ENCODE results near the gene KRT3. TPM values are rescaled to one million over a fixed set of nuclear protein-coding genes. Genes with fewer than 3 reads are reported as not detected.

KRT3 gene
- total RNA-seq, 1 experiment from 2014 or later, result not detected

DNA sequence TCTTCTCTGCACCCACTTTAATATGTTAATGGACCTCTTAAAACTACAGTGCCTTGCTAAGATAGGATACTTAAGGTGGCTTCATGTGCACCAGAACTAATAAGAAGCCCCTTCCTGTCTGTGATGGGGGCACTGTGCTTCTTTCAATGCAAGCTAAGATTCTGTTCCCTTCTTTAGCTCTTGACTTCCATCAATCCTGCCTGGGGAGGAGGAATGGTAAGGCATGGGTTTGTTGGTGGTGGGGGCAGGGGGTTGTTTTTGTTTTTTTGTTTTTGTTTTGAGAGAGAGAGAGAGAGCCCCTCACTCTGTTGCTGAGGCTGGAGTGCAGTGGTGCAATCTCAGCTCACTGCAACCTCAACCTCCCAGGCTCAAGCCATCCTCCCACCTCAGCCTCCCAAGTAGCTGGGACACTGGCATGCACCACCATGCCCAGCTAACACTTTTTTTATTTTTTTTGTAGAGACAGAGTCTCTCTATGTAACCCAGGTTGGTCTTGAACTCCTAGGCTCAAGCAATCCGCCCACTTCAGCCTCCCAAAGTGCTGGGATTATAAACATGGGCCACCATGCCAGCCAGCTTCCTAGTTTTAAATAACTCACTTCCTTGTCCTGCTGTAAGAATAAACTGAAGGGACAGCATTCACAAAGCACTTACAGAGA is 4.5 kb upstream of the KRT3 start:
- no peaks in the 10 kb centered on the region for H4K20me1 ChIP-seq (ENCODE audit: insufficient read depth)
- H3K9me2 ChIP-seq (ENCODE audit: insufficient read depth), result no peaks in the 10 kb centered on the region
- H2AFZ ChIP-seq (ENCODE audit: low read depth, low read length, poor library complexity, severe bottlenecking), result no peak overlapping the region
- peaks cover 8 to 39% of the 10 kb centered on the region in 2 experiments; a peak in 3 of 4 replicates for H3K4me1 ChIP-seq (ENCODE audit: control insufficient read depth in 1 of 2, insufficient read depth in 2 of 2, low read length in 2 of 2)
- no peak overlapping the region for H3K4me3 ChIP-seq (replicated peaks in 1 of 2; ENCODE audit: low read depth in 1 of 2, low read length in 2 of 2)
- CTCF ChIA-PET, result no interaction called here
- no peak overlapping the region for H3K27ac ChIP-seq (ENCODE audit: low read depth, low read length)
- no peak overlapping the region for H3K9ac ChIP-seq (ENCODE audit: low read length)
- DNase-seq (ENCODE audit: low read depth, low spot score) (no peak), ATAC-seq (no peak)
- POLR2A ChIA-PET, result no interaction called here
- H3K79me2 ChIP-seq (ENCODE audit: insufficient read depth, low read length), result no peaks in the 10 kb centered on the region
- intact Hi-C loops (cut with micrococcal nuclease), result no loop called here
- no peak overlapping the region for H3K4me2 ChIP-seq (ENCODE audit: low read length)
- RAD21 ChIA-PET (ENCODE audit: low non-redundant PET in 1 of 2, low total read pairs in 2 of 2, uncharacterized antibody in 2 of 2, unreplicated experiment in 2 of 2), result no interaction called here
- H3K36me3 ChIP-seq (ENCODE audit: control insufficient read depth in 1 of 2, insufficient read depth in 2 of 2, low read length in 2 of 2), result no peaks in the 10 kb centered on the region
- no peaks in the 10 kb centered on the region for H3K27me3 ChIP-seq (ENCODE audit: insufficient read depth, low read length)
- H3K9me3 ChIP-seq (ENCODE audit: control insufficient read depth in 1 of 2, insufficient read depth in 1 of 2, low read depth in 1 of 2, low read length in 2 of 2), result no peaks in the 10 kb centered on the region
- BruUV-seq (replicated peaks), result no TSS peak
- no peak for TF ChIP-seq ZFX (IDR thresholded peaks at IDR 0.05)
- no peak for TF ChIP-seq SIN3A (IDR thresholded peaks at IDR 0.05; ENCODE audit: low read depth)
- TF ChIP-seq, protein P1, sequence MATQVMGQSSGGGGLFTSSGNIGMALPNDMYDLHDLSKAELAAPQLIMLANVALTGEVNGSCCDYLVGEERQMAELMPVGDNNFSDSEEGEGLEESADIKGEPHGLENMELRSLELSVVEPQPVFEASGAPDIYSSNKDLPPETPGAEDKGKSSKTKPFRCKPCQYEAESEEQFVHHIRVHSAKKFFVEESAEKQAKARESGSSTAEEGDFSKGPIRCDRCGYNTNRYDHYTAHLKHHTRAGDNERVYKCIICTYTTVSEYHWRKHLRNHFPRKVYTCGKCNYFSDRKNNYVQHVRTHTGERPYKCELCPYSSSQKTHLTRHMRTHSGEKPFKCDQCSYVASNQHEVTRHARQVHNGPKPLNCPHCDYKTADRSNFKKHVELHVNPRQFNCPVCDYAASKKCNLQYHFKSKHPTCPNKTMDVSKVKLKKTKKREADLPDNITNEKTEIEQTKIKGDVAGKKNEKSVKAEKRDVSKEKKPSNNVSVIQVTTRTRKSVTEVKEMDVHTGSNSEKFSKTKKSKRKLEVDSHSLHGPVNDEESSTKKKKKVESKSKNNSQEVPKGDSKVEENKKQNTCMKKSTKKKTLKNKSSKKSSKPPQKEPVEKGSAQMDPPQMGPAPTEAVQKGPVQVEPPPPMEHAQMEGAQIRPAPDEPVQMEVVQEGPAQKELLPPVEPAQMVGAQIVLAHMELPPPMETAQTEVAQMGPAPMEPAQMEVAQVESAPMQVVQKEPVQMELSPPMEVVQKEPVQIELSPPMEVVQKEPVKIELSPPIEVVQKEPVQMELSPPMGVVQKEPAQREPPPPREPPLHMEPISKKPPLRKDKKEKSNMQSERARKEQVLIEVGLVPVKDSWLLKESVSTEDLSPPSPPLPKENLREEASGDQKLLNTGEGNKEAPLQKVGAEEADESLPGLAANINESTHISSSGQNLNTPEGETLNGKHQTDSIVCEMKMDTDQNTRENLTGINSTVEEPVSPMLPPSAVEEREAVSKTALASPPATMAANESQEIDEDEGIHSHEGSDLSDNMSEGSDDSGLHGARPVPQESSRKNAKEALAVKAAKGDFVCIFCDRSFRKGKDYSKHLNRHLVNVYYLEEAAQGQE (IDR thresholded peaks at IDR 0.05; ENCODE audit: low read depth), result no peak
- TF ChIP-seq ZBTB33 (IDR thresholded peaks at IDR 0.05; ENCODE audit: extremely low read depth, insufficient replicate concordance, low read length), result no peak
- TF ChIP-seq JUND (IDR thresholded peaks at IDR 0.05), result no peak
- no peak for TF ChIP-seq ZNF274 (IDR thresholded peaks at IDR 0.05; ENCODE audit: low read depth, low read length)
- TF ChIP-seq CEBPB (IDR thresholded peaks at IDR 0.05; ENCODE audit: low read depth), result no peak
- no peak for TF ChIP-seq CBX3 (IDR thresholded peaks at IDR 0.05; ENCODE audit: low read depth)
- no peak for TF ChIP-seq ATF3 (IDR thresholded peaks at IDR 0.05)
- no peak for TF ChIP-seq EGR1 (IDR thresholded peaks at IDR 0.05; ENCODE audit: low read depth)
- TF ChIP-seq CTCF (IDR thresholded peaks at IDR 0.05 in 2 of 3, conservative IDR thresholded peaks at IDR 0.05 in 1 of 3; ENCODE audit: borderline replicate concordance in 1 of 3, insufficient read depth in 1 of 3, low read depth in 2 of 3, low read length in 2 of 3), result no peak
- no peak for TF ChIP-seq FOSL1 (IDR thresholded peaks at IDR 0.05; ENCODE audit: low read depth)
- no peak for TF ChIP-seq MAX (IDR thresholded peaks at IDR 0.05)
- TF ChIP-seq EZH2phosphoT487 (IDR thresholded peaks at IDR 0.05; ENCODE audit: borderline replicate concordance), result no peak
- TF ChIP-seq RAD21 (IDR thresholded peaks at IDR 0.05; ENCODE audit: low read depth), result no peak
- no peak for TF ChIP-seq SP1 (IDR thresholded peaks at IDR 0.05; ENCODE audit: low read depth)
- TF ChIP-seq YY1 (IDR thresholded peaks at IDR 0.05; ENCODE audit: extremely low read depth, insufficient replicate concordance, low read depth, low read length), result no peak
- TF ChIP-seq POLR2A (IDR thresholded peaks at IDR 0.05; ENCODE audit: borderline replicate concordance, extremely low read depth, insufficient read depth, insufficient read length), result no peak
- TF ChIP-seq POLR2AphosphoS5 (IDR thresholded peaks at IDR 0.05; ENCODE audit: low read depth, low read length), result no peak
- no peak for TF ChIP-seq EZH2 (IDR thresholded peaks at IDR 0.05)

Data from HCT116 (cell line).